Femur (tissue), 1 donor: Measurements from ENCODE around the gene MYCBPAP.

ENCODE experiments used
- DNase-seq: peaks from one replicate; pipeline ENCODE4 v3.0.0-alpha.2; 2017

MYCBPAP gene

GRCh38 chr17:50554201-50554600, 46.0 kb downstream of the MYCBPAP start:
- no peak for DNase-seq

- peak; percentile 72 for DNase-seq
Observed at GRCh38 chr17:50556803-50557202, 48.6 kb downstream of the MYCBPAP start.

- no peak for DNase-seq
Observed at GRCh38 chr17:50557630-50558029, 49.4 kb downstream of the MYCBPAP start.

- DNase-seq, result no peak
Observed at GRCh38 chr17:50558091-50558490, 49.9 kb downstream of the MYCBPAP start.

GRCh38 chr17:50558581-50558940, 50.3 kb downstream of the MYCBPAP start:
- DNase-seq, result no peak

- DNase-seq, result peak; percentile 39
Observed at GRCh38 chr17:50558941-50559614, 50.8 kb downstream of the MYCBPAP start.

- peak; percentile 81 for DNase-seq
Observed at GRCh38 chr17:50559674-50560184, 51.5 kb downstream of the MYCBPAP start.

GRCh38 chr17:50560185-50560824, 52.1 kb downstream of the MYCBPAP start, which contains the start of gene CACNA1G:
Gene CACNA1G (plus strand): TSS chr17:50560715. CDS start chr17:50561460, 745 bp downstream.
- peak; percentile 98 for DNase-seq

GRCh38 chr17:50560931-50561745, 52.9 kb downstream of the MYCBPAP start:
- DNase-seq, result peak; percentile 49

GRCh38 chr17:50561746-50562141, 53.5 kb downstream of the MYCBPAP start:
- DNase-seq, result peak; percentile 60

GRCh38 chr17:50562242-50563091, 54.2 kb downstream of the MYCBPAP start:
- peak; percentile 57 for DNase-seq

GRCh38 chr17:50563092-50563511, 54.9 kb downstream of the MYCBPAP start:
- no peak for DNase-seq

- DNase-seq, result peak; percentile 94
Observed at GRCh38 chr17:50564916-50565315, 56.7 kb downstream of the MYCBPAP start.

- DNase-seq, result peak; percentile 75
Observed at GRCh38 chr17:50565402-50566350, 57.4 kb downstream of the MYCBPAP start.

GRCh38 chr17:50566886-50567285, 58.6 kb downstream of the MYCBPAP start:
- no peak for DNase-seq

GRCh38 chr17:50568659-50569058, 60.4 kb downstream of the MYCBPAP start:
- no peak for DNase-seq

- DNase-seq, result no peak
Observed at GRCh38 chr17:50569592-50569991, 61.4 kb downstream of the MYCBPAP start.

- DNase-seq, result no peak
Observed at GRCh38 chr17:50570032-50570431, 61.8 kb downstream of the MYCBPAP start.

- no peak for DNase-seq
Observed at GRCh38 chr17:50570528-50570927, 62.3 kb downstream of the MYCBPAP start.

GRCh38 chr17:50571681-50572080, 63.4 kb downstream of the MYCBPAP start:
- no peak for DNase-seq

- DNase-seq, result no peak
Observed at GRCh38 chr17:50572541-50572940, 64.3 kb downstream of the MYCBPAP start.
